Glutamatergic neuron (in vitro differentiated cells): ENCODE measurements around the gene TEX51. TPM values are rescaled to one million over a fixed set of nuclear protein-coding genes. Genes with fewer than 3 reads are reported as not detected.

ENCODE experiments used
- DNase-seq: peaks from one replicate; pipeline ENCODE4 v3.0.0; 2022
- H3K27ac Mint-ChIP-seq: one replicate; pipeline ENCODE4 v1.8.0; 2020; ENCODE audit warnings: mild to moderate bottlenecking, mixed read lengths, inconsistent platforms; ENCODE audit not compliant: unreplicated experiment
- H3K27me3 Mint-ChIP-seq: one replicate; pipeline ENCODE4 v1.8.0; 2020; ENCODE audit warnings: mild to moderate bottlenecking, moderate library complexity, mixed read lengths, inconsistent platforms; ENCODE audit not compliant: unreplicated experiment
- H3K36me3 Mint-ChIP-seq: one replicate; pipeline ENCODE4 v1.8.0; 2020; ENCODE audit warnings: mild to moderate bottlenecking, mixed read lengths, inconsistent platforms; ENCODE audit not compliant: unreplicated experiment
- H3K4me1 Mint-ChIP-seq: one replicate; pipeline ENCODE4 v1.8.0; 2020; ENCODE audit warnings: mild to moderate bottlenecking, low read depth, mixed read lengths, inconsistent platforms; ENCODE audit not compliant: unreplicated experiment
- H3K4me3 Mint-ChIP-seq: one replicate; pipeline ENCODE4 v1.8.0; 2020; ENCODE audit warnings: mild to moderate bottlenecking, mixed read lengths, inconsistent platforms; ENCODE audit not compliant: unreplicated experiment
- H3K9me3 Mint-ChIP-seq: one replicate; pipeline ENCODE4 v1.8.0; 2020; ENCODE audit warnings: mild to moderate bottlenecking, moderate library complexity, mixed read lengths, inconsistent platforms; ENCODE audit not compliant: unreplicated experiment
- CTCF ChIP-seq: fragments of 200-600 bp; sonication (generic); IDR thresholded peaks from one replicate; pipeline ENCODE4 v1.5.0; 2021; ENCODE audit not compliant: partially characterized antibody, unreplicated experiment
- total RNA-seq: library from RNA; stranded (reverse); fragmentation: NEBNext Ultra II Directional; extraction: Animal tissue kit (Norgen Biotek cat#: 25700); gene quantifications from one replicate; pipeline ENCODE4 v1.2.1, GENCODE V29; 2021; ENCODE audit not compliant: unreplicated experiment

The TEX51 gene
- total RNA-seq, 1 donor from 2014 or later: not detected

- peaks cover 4% of the 10 kb centered on the region for H3K27me3 Mint-ChIP-seq
- H3K4me3 Mint-ChIP-seq: no peak overlapping the region
- H3K4me1 Mint-ChIP-seq: no peaks in the 10 kb centered on the region
- peaks cover 1% of the 10 kb centered on the region for H3K9me3 Mint-ChIP-seq
- H3K36me3 Mint-ChIP-seq: peaks cover 7% of the 10 kb centered on the region
- no peak for DNase-seq
- no peak for TF ChIP-seq CTCF
- no peak overlapping the region for H3K27ac Mint-ChIP-seq
Measured at GRCh38 chr2:126905991-126906390, 7.3 kb downstream of the TEX51 start.

GRCh38 chr2:126906781-126907180 is 8.1 kb downstream of the TEX51 start:
- no peak for TF ChIP-seq CTCF
- DNase-seq: no peak
- Mint-ChIP-seq H3K4me3 (no peak overlapping the region), H3K27ac (no peak overlapping the region), H3K27me3 (peaks cover 4% of the 10 kb centered on the region), H3K36me3 (peaks cover 7% of the 10 kb centered on the region), H3K4me1 (no peaks in the 10 kb centered on the region), H3K9me3 (peaks cover 1% of the 10 kb centered on the region)

- Mint-ChIP-seq H3K4me1 (peaks cover 5% of the 10 kb centered on the region), H3K27ac (no peak overlapping the region), H3K27me3 (peaks cover 4% of the 10 kb centered on the region), H3K4me3 (no peak overlapping the region), H3K36me3 (peaks cover 7% of the 10 kb centered on the region), H3K9me3 (peaks cover 1% of the 10 kb centered on the region)
- no peak for TF ChIP-seq CTCF
- DNase-seq: no peak
Measured at GRCh38 chr2:126907671-126908070, 9.0 kb downstream of the TEX51 start.

- Mint-ChIP-seq H3K9me3 (peaks cover 1% of the 10 kb centered on the region), H3K4me1 (peaks cover 5% of the 10 kb centered on the region), H3K36me3 (peaks cover under 1% of the 10 kb centered on the region), H3K27me3 (peaks cover 8% of the 10 kb centered on the region), H3K4me3 (no peak overlapping the region), H3K27ac (no peak overlapping the region)
- no peak for DNase-seq
- no peak for TF ChIP-seq CTCF
Measured at GRCh38 chr2:126908721-126909177, 10.1 kb downstream of the TEX51 start.

DNA sequence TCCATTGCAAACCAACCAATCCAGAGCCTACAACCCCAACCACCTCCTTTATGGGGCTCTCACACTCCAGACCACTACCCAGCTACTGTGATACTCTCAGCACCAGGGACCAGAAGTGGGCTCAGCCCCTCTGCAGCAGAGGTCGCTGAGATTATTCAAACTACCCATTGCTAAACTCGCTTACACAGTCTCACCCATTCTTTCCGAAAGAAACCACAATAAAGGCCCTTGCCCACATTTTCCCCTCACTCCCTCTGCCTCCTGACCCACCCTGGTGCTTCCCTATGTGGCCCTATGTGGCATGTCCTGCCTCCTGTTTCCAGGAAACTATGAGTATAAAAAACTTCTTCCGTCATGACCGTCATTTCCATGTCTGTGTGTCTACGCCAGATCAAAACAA is 10.7 kb downstream of the TEX51 start:
- Mint-ChIP-seq H3K27me3 (peaks cover 8% of the 10 kb centered on the region), H3K27ac (no peak overlapping the region), H3K36me3 (no peaks in the 10 kb centered on the region), H3K4me1 (peaks cover 5% of the 10 kb centered on the region), H3K4me3 (no peak overlapping the region), H3K9me3 (peaks cover 1% of the 10 kb centered on the region)
- TF ChIP-seq CTCF: no peak
- no peak for DNase-seq
